COLO668 (cell line): ENCODE data around the gene NTF3.

ENCODE experiments used
- DNase-seq: peaks from one replicate; lab custom pipeline; 2025; ENCODE audit not compliant: unreplicated experiment; lab: John Stamatoyannopoulos, UW

The NTF3 gene

DNA sequence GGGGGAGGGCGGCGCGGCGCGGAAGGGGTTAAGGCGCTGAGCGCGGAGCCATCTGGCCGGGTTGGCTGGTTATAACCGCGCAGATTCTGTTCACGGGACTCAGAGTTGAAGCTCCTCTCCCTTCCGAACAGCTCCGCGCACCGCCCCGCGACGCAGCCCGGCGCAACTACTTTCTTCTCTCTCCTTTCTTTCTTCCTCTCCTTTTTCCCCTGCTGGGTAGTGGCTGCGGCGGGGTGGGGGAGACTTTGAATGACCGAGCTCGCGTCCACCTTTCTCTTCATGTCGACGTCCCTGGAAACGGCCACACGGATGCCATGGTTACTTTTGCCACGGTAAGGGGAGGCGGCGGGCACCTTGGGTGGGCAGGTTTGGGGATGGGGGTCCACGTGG lies at the start of gene NTF3:
NTF3 (plus strand) TSS at position 98 of the 390 bp plus-strand sequence; CDS start at position 315, 217 bp downstream.
- DNase-seq, result peak; percentile 32

DNA sequence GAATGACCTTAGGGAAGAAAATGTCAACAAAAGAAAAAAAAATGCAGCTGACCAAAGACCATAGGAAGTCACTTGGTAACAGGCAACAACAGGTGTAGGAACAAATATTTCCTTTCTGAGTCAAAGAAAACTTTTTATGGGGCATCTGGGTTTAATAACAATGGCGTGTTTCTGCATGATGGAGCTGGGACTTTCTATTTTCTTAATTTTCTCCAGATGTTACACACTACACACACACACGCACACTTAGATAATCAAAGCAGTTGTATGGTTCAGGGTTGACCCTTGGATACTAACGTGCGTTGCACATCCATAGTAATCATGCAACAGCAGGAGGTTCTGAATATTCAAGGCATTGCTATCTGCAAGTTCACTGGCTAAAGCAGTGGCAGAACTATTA lies 47.9 kb upstream of the NTF3 start:
- no peak for DNase-seq

DNA sequence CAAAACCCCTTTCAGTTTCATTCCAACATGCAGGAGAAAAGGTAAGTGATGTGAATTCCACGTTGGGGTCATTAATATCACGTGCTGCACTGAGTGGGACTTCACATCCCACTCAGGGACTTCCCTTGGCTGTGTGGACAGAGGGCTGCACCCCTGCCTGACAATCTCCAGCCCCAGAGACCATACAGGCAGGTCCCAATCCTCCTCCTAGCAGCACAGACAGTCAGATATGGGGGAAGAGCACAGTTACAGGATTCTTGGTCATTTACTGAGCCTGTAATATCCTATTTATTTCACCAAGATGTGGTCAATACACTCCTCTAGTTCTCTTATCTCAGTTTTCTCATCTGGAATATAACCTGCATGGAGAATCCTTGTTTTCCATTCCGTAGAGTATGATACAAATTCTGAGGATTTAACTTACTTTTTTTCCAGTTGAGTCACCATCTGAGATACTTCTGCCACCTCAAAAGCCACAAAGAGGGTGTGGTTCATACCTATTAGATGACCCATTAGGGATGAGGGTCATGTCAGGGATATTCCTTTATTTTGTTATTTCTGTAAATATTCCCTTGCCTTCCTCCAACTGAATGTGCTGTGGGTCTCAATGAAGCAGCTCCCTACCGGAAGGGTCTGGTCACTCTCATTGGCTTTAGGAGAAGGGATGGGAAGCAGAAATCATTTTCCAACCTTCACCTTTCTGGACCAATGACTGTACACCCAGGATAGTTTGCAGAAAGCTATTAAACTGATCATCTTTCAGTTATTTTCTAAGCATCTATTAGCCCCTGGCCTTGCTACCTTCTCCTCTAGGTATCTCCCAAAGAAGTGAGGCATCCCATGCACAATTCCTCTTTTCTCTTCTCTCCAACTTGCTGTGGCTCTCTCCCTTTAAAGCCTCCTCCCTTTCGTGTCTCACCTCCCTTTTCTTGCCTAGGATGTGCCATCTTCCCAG lies 43.0 kb upstream of the NTF3 start:
- DNase-seq, result no peak

DNA sequence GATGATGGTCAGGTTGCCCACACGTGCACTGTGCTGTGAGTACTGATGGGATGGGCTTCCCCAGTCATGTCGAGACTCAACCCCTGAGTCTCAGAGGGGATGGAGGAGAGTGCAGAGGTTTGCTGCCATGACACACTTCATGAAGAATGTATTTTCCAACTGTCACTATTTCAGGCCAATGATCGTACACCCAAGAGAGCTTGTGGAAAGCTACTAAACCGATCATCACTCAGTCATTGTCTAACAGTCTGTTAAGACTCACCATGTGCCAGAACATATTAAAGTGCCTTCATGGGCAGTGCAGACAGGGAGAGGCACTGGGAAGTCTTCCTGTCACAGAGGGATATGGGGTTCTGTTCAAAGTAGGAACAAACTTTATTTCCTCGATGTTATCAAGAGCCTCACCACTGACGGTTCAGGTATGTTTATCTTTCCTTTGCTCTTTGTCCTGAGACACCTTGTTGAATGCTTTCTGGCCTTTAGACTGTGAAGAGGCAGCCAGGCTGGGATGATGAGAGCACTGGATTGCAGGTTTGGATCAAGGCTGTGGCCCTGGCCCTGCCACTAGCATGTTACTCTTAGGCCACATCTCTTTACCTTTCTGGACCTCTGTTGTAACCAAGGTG lies 41.6 kb upstream of the NTF3 start:
- DNase-seq, result no peak

DNA sequence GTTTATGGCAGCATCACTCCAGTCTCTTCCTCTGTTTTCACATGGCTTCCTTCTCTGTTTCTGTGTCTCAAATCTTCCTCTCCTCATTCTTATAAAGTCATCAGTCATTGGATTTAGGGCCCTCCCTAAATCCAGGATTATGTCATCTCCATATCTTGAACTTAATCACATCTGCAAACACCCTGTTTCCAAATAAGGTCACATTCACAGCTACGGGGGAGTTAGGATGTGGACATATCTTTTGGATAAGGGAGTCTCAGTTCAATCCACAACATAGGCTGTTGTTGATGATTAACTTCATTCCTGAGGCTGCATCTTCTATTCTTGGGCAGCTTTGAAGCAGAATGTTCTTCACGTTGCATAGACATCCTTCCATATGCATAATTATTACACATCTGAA lies 40.3 kb upstream of the NTF3 start:
- DNase-seq, result no peak

DNA sequence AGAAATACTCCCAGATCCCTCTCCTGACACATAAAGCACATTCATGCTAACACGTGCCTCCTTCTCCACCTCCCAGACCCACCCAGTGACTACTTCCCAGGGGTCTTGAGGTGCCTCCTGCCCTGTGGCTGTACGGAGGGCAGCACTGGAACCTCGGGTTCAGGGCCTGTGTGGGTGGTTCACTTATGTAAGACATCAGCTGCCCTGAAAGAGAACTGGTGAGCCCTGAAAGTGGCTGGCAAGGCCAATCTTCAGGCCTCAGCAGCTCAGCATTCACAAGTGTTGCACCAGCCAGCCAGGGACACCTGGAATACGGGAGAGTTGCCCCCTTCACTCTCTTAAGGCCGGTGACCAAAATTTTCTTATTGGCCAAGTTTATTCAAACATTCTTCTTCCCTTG lies 38.9 kb upstream of the NTF3 start:
- DNase-seq, result no peak

DNA sequence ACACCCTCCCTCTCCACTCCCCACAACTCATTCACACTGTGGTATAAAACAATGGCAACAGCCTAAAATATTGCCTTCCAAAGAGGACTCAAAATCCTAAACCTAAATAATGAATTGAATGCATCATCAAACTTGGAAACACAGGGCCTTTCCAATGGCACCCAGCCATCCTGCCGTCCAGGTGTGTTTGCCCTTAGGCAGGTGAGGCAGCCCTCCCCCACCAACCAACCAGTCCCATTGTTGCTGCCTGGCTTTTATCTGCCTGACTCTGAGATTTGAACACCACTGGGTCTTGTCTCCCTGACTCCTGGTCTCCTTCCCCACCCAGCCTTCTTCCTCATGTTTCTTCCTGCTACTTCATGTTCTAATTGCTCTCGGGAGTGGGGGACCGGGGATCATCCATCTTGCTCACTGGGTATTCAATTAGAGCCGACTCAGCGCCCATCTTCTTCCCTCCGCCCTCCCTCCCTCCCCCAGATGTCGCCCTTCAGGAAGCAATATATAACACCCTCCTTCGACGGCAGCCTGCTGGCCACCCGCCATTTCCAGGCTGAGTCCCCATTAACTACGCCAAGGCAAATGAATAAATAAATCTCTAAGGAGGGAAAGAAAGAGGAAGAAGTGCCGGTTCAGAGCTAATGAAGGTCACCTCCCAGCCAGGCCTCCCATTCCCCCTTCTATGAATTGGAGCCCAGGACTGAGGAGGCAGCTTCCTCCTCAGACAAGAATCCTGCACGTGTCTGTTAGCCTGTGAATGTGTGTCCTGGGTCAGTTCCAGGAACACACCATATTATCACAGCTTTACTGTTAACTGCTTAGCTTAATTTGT lies 36.3 kb upstream of the NTF3 start:
- DNase-seq, result peak; percentile 50

DNA sequence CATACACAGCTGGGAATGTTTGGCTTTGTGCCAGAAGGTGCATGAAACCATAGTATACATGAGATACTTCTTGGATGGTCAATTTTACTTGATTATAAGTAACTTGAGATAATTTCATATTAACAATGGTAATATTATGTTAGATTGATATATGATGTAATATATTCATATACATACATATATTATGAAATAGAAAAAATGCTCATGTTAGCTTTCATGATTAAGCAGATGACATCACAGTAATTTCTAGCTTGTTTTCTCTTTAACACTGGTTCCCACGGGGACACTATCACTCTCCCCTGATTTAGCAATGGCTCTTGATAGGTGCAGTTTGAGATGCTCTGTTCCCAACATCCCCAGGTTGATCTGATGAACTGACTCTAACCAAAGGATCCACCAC lies 35.4 kb upstream of the NTF3 start:
- DNase-seq, result no peak

DNA sequence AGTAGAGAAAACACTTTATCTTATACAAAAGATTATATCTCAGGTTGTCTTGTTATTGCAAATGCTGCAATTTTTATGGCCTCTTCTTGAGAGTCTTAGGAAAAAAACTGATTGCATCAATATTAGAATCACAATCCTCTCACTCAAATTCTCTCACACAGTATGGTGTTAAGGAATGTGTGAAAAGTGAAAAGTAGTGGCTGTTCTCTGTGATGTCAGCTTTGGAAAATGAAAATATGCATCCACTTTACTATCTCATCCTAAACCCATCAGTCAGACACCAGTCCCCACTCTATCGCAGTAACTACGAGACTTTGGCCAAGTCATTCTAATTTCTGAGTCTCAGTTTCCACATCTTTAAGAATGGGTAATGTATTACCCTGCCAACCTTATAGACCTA lies 32.6 kb upstream of the NTF3 start:
- no peak for DNase-seq

DNA sequence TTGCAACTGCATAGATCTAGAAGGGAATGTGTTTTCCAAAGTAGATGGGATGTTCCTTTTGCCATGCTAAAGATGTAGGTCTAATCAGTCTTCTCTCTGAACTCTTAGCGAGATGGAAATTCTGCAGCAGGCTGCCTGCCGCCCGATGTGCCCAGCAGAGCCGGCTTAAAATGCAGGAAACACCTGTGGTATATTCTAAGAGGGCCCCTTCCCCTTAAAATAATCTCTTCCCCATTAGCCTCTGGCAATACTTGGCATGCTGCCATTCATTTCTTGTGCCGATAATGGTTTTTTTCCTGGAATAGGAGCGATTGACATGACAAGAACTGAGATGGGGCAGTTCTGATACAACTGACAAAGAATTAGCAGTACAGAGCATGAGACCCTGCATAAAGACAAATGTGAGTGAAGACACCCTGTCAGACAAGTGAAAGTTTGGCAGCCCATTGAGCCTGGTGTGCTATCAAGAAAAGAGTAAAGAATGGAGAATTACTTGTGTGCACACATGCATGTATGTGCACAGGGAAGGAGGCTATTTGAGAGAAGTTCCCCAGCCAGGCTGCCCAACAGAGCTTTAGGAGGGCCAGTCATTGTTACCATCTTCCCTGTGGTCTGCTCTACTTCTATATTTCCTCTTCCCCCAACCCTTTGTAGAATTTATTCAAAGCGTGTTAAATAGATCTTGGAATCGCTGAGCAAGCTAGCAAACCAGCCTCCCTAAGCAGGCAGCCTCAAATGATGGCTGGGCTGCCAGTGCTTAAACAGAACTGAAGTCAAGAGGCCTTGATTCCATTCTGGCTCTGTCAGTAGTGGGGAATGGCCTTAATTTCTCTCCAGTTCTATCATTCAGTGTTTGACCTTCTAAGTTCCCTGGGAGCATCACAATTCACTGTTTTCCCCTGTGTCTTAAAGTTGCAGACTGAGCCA lies 29.6 kb upstream of the NTF3 start:
- no peak for DNase-seq

DNA sequence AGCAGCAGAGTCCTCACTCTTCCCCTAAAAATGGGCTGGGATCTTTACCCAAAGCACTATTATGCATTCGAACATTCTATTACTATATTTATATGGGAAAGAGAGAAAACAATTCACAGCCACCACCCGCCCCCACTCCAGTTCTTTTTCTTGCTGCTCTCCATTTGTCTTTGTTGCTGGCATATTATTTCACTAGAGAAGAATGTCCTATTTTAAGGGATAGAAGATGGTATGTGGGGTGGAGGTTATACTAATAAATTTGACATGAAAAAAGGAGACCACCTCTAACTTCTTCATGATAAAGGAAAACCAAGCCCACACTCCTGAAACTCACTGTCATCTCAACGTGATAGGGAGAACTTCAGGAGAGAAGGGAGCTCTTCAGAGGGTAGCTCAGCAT lies 28.5 kb upstream of the NTF3 start:
- DNase-seq, result no peak

DNA sequence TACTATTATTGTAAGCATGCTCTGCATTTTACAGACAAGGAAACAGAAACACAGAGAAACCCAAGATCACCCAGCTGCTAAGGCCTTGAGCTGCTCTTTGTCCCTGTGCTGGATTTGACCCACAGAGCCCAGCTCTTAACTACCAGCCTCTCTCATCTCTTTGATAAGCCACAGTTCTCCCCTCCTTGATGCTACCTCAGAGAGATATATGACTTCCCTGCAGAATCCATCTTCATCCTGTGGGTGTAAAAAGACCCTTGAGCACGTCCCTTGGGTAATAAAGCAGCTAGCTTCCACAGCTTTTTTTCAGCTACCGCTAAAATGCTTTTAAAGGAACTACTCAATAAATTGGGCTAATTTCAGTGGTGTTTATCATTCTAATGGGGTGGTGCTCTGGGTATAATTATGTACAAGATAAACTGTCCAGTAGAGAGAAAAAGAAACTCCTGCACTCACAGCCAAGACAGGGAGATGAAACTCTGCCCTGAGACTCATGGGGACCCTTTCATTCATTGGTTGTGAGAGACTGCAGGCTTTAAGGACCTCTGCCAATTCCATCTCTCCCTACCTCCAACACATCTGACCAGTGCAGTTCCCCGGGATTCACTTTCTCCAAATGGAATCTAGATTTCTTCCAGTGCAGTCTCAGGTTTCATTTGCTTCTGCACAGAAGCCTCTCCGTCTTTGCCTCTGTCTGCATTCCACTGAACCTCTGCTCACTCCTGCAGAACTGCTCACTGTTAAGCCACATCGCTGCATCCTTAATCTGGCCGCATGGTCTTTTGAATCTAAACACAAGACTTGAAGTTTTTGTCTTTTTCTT lies 24.7 kb upstream of the NTF3 start:
- no peak for DNase-seq

DNA sequence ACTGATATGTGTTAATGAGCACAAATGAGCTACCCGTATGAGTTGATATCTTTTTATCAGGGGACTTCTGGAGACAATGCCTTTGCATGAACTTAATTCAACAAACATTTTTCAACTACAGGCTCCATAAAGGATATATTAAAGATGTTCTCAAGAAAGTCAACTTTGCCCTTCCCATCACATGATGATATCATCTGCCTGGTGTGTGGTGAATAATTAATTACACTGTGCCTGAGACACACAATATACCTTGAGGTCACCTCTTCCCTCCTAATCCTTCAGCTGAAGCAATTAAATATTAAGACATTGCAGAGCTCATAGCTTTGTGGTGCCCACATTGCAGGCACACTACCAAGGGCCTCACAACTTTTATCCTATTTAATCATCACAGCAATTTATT lies 22.3 kb upstream of the NTF3 start:
- no peak for DNase-seq

DNA sequence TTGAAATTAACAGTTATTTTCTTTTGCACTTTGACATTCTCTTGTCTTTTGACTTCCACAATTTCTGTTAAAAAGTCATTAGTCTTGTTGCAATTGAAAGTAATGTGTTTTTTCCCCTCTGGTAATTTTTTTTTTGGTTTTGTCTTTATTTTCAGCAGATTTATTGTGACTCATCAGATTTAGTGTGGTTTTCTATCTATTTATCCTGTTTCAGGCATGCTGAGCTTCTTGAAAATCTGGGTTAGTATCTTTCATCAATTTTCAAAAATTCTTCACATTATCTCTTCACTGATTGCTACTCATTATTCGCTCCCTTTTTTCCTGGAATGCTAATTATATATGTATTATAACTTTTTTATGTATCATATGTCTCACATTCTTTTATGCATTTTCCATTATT lies 15.3 kb upstream of the NTF3 start:
- DNase-seq, result no peak

DNA sequence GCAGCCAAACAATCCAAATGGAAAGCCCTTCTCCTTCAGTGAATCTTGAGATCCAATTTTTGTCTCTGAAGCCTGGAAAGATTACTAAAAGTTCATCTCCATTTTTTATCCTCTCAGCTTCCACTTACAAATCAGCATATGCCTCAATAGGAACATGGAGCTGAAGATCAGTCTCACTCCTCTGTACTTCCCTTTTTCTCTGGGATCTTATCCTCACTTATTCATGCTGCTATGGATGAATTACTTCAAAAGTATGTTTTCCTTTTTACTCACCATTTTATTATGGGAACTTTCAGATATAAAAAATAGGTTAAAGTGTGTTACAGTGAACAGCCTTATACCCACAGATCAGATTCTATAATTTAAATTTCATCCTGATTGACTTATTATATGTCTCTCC lies 14.4 kb upstream of the NTF3 start:
- DNase-seq, result no peak

DNA sequence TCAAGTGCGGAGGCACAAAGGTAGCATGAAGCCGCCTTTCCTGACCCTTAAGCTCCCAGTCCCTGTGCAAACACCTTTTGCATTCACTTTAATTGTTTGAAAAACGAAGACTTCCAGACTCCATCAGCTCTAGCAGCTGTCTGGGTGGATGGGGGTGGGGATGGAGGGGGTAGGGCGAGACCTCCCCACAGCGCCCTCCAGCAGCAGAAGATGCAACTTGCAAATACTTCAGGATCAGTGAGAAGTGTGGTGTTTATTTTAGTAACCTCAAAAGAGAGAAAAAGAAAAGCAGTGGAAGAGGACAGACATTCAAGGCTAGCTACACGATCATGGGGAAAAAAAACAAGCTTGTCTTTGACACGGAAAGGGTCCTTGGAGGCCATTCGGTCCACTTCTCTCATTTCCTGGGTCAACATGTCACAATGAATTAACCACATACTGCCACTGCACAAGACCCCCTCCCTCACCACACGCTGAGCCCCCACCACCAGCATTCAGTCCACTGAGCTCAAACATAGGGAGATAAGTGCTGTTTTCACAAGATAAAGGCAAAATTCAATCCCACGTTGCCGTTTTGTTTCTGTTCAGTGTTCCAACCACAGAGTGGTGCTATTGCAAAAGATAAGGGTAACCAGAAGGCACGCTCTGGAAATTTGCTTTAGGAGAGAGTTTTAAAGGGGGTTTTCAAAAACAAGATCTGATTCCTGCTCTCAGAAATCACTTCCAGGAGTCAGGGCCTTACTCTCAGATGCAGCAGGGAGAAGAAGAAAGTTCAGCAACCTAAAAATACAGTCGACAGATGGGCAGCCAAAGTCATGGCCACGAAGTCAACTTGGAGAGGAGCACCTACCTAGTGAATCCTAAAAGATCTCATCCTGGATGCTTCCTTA lies 3.3 kb upstream of the NTF3 start:
- DNase-seq, result no peak

DNA sequence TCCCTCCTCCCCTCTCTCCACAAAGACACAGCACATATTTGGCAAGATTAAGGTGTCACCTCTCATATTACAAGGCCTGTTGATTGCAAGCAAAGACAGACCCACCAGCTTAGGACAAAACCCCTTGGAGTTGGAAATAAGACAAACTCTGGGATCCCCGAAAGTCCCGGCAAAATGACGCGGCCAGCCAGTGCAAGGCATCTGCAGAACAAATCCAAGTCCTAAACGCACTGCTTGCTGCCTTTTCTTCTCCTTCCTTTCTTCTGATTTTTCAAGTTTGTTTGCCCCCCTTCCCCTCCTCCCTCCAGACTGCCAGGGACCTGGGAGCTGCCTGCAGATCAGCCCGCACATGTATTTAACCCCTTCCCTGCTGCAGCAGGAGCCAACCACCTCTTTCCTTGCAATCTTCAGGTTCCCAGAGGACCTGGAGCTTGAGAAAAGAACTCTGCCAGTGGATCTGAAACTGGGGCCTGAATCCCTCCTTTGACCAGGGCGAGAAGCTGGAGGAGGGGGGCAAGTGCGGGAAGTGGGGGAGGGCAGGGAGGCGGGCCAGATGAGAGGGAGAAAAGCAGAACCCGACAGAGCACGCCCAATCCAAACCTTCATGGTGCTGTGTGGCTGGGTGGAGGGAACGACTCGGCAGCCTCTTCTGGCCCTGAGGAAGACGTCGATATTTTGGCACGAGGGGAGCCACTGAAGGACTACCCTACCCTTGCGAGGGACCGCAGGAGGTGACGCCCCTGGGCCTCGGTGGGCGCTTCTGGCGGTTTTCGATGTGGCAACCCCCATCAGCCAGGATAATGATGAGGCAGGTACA lies 2.0 kb upstream of the NTF3 start:
- no peak for DNase-seq
